Measurements from ENCODE around the gene TSPAN11.
A peak's percentile ranks its signal among the peaks of the same experiment; 100 is the strongest.

The TSPAN11 gene

DNA sequence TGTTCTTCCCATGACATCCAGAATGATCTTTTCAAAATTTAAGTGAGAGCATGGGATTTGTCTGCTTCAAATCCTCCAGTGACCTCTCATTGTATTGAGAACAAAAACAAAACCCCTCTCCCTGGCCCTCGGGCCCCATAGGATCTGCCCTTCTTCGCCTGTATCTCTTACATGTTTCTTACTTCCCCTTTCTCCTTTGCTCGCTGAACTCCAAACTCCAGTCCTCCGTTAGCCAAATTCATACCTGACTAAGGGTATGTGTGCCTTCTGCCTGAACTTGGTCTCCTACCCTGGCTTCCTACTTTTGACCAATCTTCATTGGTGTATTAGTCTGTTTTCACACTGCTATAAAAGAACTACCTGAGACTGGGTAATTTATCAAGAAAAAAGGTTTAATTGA is 13.2 kb upstream of the TSPAN11 start:
- no peak for DNase-seq

DNA sequence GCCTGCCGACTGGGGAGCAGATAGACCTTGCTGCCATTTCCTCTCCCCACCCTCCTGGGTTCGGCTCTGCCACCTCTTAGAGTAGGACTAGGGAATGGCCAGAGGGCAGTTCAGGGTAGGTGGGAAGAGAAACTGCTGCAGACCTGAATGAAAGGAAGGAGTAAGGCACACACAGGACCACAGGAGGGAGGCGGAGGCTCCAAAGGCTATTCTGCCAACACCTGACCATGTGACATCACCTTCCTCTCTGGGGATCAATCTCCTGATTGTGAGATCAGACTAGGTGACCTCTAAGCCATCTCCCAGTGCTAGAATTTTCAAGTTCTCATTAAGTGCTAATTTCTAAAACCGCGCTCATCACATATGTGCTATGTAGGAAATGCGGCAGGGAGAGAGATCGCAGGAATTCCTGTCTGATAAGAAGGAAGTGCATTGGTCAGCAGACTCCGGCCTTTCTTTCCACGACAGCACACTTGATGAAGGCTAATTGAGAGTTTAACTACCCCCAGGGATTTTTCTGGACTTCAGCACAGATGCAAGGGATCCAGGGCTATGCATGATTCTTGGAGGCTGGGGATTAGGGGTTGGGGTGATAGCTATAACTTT is 11.5 kb upstream of the TSPAN11 start:
- no peak for DNase-seq

DNA sequence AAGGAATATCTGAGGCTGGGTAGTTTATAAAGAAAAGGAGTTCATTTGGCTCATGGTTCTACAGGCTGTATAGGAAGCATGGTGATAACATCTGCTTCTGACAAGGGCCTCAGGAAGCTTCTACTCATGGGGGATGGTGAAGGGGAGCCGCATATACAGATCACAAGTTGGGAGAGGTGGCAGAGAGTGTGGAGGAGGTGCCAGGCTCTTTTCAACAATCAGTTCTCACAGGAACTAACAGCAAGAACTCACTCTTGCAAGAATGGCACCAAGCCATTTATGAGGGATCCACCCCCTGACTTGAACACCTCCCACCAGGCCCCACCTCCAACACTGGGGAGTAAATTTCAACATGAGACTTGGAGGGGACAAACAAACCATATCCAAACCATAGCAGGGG is 3.5 kb upstream of the TSPAN11 start:
- no peak for DNase-seq

DNA sequence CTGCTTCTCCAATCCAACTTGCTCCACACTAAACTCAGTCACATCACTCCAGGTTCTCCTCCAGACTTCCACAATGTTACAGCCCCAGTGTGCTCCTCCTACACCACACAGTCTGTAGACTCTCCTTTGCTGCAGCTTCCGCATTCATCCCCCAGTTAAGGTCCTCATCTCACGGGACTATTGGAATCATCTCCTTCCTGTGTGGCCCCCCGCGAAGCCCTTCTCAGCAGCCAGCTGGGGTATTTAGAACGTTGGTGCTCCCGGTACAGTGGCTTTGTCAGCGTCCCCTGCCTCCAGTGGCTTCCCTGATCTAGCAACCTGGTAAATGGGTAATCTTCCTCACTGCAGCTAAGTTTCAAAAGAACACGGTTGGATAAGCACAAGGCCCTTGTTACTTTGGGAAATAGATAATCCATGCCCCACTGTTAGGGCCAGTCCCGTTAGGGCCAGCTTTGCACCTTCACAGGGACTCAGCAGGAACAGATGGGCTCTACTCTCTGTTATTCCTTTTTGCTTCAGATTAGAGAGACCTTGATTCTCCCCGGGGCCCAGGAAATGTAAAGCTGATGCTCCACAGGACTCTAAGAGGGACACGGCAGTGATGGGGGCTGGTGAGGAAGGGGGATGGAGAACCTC is 823 bp upstream of the TSPAN11 start:
- DNase-seq = no peak

DNA sequence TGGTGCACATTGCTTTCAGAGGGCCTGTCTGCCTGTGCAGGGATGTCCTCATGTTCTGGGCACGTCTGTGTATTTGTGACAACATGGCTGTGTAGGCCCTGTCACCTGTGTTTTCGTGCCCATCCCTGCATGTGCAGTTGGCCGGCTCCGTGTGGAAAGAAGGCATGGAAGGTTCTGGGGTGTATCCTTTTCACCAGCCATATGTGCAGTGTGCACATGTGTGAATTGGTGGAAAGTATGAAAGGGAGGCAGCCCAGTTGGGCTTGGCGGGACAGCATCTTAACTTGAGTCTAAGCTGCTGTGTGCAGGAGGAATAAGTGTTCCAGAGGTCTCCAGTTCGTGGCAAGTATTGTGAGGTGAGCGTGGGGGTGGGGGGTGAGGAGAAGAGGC is 669 bp downstream of the TSPAN11 start:
- no peak for DNase-seq

DNA sequence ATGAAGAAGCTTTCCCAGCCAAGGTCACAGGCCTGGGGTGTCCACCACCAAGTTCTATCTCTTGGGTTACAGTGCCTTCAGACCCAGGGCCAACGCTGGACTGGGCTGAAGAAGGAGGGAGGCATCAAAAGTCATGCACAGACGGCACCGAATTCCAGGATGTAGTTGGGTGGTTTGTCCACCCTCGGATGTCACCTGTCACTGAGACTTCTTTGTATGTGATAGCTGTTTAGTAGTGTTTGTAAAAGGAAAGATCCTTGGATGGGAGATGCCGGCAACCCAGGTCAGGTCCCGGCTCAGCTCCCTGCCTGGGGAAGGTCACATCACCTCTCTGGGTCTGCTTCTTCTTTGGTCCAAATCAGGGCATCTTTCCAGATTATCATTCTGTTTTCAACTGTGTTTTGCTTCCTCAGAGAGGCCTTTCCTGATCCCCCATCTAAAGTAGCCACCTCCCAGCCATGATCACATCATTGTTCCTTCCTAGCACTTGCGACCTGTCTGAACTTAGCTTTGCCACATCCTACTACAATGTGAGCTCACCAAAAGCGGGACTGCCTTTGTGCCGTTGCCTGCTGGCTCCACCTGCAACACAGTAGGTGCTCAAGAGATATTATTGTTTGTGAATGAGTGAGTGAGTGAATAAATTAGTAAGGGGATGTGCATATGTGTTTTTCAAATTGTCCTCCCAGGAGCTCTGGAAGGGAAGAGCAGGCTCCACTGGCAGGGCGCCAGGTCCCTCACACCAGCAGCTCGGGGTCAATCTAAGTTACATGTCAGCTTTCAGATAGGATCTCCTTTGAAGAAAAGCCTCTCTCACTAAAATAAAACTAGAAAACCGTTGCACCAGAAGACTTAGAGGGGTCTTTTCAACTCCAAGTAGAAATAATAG is 2.1 kb downstream of the TSPAN11 start:
- peak; percentile 35 for DNase-seq

DNA sequence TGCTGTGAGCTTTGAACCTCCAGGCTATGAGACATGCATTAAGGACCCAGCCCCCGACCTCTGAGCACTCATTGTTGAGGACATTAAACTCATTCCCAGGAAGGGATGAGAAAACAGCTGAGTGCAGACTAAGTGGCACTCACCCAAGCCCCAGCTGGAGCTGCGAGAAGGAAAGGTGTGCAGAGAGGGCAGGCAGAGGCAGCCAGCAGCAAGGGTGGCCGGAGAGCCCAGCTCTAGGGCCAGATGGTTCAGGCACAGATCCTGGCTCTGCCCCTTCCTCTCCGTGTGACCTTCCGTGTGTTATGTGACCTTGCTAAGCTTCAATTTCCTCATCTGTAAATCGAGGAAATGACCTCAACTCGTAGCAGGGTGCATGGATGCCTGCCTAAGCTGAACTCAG is 3.7 kb downstream of the TSPAN11 start:
- DNase-seq = peak; percentile 60

DNA sequence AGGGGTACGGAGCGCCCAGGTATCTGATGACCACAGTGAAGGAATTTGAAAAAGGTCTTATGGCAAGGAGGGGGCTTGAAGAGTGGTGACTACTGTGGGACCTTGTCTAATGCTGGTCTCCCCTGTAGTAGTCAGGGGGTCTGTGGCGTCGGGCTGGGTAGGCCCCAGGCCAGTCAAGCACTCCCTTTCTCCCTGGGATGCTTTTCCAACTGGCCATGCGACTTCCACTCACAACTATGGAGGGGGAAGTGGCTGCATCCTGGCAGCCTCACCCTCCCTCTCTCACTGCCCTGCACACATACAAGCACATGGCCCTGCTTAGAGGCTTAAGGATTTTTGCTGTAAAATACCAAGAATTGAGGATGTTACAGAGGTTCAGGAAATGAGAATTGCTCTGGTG is 4.1 kb downstream of the TSPAN11 start:
- DNase-seq = no peak

DNA sequence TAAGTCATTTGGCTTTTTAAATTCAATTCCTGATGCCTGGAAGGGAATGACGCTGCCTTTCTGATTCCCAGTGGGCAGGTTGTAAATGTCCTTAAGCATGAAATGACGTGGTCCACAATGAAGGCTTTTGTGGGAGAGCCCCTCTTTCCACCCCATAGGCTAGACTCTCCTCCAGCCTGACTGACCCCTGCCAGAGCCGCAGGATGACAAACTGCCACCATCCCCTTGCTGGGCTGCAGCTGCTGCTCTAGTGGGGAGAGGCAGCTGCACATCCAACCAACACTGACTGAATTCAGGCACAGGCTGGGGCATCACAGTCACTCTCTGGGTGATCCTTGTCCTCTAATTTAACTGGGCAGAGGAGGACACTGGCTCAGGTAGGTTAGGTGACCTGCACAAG is 6.3 kb downstream of the TSPAN11 start:
- peak; percentile 79 for DNase-seq

DNA sequence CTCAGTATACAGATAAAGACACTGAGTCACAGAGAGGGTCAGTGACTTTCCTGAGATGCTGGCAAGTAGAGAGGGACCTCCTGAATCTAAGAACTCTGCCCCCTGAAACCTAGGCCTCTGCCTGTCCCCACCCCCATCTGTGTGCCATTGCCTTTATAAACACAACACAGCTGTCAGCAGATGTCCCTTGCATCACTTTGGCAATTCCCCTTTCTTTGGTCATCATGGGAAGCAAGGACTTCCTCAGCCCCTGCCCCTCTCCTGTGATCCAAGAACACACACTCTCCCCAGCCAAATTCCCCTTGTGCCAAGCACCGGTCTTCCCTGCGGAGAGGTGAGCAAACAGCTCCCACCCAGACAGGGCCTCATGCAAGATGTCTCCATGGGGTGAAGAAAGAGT is 8.3 kb downstream of the TSPAN11 start:
- peak; percentile 64 for DNase-seq

DNA sequence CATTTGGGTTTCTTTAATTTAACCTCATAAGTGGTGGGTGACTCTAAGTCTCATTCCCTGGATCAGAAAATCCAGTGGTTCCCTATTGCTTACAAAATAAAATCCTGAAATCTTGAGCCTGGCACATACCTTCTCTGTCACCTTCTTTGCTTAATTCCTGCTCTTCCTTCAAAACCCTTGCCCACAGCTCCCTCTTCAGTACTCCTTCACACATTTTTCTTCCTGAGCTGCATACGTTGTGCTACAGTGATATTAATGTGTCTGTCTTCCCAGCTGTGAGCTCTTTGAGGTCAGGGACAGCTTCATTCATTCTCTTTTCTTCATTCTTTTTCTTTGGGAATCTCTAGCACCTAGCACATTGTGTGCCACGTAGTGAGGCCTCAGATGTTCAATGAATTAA is 9.5 kb downstream of the TSPAN11 start:
- DNase-seq = no peak

DNA sequence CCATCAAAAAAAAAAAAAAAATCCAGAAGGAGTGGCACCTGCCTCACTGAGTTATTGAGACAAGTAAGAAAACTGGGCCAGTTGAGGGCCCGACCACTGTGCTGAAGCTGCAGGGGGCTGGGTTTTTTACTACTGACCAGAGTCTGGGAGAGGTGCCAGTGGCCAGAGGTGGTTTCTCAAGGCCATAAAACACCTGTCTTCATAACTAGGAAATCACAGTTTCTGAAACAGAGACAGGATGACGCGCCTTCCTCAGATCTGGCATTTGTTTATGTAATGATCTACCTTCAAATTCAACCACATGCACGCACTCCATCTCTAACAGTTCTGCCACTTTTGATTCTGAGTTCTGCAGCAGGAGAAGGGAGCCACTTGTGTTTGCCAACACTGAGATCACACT is 12.7 kb downstream of the TSPAN11 start:
- no peak for DNase-seq

DNA sequence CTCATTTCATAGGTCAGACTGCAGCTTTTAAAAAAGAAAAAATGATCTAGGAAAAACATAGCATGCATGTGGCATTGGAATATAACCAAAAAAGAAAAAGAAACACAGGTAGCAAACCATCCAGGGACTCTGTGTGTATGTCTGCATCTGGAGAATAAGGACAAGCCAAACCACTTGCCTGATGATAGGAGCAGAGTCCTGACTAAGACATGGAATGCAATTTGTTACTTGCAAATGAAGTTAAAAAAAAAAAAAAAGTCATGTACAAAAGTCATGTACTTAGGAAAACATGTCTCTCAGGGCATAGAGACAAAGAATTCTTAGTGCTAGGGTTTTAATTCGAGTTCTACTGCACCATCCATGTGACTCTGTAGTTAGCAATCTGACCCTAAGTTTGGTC is 15.9 kb downstream of the TSPAN11 start:
- DNase-seq = no peak

DNA sequence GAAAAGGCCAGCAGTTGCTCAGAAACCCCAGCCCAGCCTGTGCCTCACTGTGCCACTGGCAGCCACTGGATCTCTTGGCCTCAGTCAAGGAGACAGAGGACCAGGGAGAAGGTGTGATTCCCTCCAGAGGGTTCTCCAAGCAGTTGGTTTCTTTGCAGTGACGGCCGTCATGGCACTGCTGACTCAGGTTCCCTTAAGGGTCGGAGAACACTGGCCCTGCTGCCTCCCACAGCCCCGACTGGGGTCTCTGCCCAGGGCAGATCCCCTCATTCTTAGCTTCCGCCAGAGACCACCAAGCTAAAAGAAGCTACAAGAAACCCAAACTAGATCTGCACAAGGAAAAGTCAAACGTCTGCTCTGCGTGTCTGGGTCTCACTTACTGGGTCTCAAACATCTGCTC is 16.4 kb downstream of the TSPAN11 start:
- DNase-seq = no peak

DNA sequence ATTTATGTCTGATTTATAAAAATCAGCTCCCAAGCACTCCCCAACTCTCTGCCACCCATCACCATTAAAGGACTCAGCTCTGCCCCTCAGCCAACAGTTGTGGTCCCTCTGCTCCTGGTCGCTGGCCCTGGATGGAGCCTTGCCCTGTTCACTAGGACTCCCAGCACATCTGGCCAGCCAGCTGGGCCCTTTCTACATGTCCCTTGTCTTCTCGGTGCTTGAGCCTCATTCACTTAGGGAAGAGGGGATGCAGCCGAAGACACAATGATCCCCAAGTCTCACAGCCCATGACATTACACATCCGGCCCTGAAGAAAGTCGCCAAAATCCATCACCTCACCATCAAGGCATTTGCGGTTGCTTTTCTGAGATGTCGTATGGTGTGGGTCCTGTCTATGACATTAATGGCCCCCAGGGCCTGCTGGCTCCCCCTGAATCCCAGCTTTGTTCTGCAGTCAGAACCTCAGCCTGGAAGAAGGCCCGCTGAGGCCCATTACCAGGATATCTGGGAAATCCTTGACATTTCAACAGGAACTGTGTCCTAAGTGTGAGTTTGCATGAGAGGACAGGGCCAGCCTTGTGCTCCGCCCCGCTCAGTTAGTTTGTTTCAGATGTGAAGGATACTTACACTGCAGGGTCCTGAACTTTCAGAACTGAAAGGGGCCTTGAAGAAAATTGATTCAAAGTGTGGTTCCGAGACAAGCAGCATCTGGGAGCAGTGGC is 19.1 kb downstream of the TSPAN11 start:
- no peak for DNase-seq

DNA sequence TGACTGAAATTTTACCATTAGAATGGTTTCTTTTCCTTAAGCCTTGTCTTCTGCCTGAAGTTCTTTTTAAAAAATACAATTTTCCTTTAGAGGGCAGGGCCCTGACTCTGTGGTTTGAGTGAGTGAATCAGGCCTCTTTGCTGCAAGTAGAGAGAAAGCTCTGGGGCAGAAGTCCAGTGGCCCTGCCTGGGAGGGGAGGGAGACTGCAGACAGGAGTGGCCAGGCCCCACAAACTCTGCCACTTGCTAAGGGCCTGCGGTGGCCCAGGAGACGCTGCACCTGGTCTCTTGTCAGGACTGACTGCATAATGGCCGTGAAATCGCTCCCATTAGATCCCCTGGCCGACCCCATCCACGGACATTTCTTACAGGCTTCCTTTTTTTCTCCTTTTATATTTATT is 25.5 kb downstream of the TSPAN11 start:
- no peak for DNase-seq

DNA sequence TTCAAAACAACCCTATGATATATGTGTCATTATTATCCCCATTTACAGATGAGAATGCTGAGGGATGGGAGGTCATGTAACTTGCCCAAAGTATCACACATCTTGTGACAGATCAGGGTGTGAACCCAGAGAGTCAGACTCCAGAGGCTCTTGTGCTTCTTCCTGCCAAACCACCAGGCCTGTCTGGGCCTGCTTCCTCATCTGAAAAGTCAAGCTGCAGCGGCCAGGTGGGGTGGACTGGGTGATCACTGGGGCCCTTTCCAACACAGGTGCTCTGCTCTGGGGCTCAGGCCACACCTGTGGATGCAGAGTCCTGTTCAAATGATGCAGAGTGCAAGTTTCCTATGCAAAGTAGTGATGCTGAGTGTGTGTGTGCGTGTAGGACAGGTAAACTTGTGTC is 26.7 kb downstream of the TSPAN11 start:
- DNase-seq = no peak

DNA sequence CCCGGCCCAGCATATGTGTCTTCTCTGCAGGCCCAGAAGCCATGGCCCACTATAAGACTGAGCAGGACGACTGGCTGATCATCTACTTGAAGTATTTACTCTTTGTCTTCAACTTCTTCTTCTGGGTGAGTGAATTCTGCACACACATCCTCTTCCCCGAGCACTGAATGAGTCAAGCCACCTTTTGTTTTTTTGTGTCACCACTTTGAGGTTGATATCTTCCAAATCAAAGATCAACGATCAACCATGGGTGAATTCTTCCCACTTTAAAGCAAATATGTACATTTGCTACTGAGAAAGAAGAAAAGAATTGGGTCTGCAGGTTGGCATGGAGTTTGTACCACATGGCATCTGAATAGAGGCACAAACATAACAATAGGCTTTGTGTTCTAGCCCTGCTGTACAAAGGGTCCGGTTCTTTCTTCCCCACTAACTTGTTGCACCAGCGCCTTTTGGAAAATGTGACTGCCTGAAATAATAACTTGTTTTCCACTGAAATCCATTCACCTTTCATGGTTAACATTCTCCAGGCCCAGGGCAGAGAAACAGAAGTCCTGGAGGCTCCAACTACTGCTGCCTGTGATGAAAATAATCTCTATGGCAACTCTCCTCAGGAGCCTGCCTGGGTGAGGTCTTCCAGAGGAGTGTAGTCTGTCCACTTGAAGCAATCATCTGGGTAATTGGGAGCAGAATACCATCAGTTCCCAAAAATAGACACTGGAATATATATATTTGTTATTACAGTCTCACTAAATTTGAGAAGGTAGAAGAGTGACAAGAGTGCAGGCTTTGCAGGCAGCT is 27.6 kb downstream of the TSPAN11 start:
- DNase-seq = no peak

DNA sequence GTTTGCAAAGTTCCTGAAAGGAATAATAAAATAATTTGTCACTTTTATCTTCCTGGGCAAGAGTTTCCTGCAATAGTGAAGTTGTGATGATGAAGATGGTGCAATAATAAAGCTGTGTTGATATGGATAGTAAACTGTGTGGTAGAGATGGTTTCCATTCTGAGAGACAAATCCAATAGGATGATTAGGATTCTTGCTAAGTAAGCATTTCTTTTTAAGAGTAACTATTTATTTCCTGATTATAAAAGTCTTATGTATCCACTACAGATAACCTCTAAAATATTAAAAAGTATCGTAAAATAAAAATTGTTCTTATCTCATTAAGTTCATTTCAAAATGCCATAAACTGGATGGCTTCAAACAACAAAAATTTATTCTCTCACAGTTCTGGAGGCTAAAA is 28.7 kb downstream of the TSPAN11 start:
- DNase-seq = no peak

DNA sequence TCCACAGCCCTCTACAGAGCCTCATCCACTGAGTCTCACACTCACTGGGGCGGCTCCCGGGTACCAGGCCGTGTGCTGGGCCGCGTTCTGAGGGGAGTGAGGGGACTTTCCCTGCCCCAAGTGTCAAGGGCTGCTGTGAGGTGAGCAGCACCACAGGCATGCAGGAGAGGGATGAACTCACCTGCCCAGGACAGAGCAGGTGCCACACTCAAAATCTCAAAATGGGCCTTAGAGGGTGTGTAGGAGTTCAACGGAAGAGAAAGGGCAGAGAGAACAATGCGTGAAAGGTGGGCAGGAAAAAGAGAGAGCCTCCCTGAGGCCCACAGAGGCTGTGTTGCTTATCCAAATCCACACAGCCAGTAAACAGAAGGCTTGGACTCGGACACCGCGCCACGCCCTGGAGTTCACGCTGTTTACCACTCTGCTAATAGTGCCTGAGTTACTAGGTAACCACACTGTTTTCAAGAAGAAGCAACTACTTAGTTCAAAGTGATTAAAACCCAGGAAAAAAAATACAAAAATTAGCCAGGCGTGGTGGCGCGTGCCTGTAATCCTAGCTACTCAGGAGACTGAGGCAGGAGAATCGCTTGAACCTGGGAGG is 32.7 kb downstream of the TSPAN11 start:
- no peak for DNase-seq

DNA sequence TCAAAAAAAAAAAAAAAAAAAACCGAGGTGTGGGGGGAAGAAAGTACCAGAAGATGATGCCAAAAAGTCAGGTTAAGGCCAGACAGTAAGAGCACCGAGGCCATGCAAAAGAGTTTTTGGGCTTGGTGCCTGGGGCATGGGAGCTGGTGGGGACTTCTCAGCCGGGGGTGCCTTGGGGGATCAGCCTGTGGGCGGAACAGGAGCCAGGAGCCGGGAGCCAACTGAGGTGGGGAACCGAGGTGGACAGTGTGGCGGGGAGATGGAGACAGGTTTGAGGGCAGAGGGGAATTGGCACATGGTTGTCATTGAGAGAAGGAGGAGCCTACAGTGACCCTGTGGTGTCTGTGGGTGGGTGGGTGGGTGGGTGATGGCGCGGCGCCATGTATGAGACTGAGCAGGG is 33.2 kb downstream of the TSPAN11 start:
- no peak for DNase-seq

DNA sequence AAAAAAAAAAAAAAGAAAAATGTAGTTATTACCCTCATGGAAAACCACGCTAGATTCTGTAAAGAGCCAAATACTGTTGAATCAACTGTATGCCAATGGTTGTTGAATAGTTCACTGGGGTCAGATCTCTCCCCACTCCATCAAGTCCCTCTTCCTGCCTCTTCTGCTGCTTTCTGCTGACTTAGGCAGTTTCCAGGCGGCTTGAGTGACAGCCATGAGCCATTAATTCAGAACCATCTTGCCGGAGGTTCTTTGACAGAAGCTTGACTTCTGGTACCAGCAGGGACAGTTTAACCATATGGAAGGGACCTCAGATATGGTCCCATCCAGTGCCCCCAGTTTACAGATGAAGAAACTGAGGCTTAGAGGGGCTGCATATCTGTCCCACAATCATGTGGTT is 34.5 kb downstream of the TSPAN11 start:
- no peak for DNase-seq
